ENCODE results near the gene KRT222. TPM values are rescaled to one million over a fixed set of nuclear protein-coding genes. Genes with fewer than 3 reads are reported as not detected.

The KRT222 gene
- total RNA-seq, 1 experiment from 2014 or later: not detected

DNA sequence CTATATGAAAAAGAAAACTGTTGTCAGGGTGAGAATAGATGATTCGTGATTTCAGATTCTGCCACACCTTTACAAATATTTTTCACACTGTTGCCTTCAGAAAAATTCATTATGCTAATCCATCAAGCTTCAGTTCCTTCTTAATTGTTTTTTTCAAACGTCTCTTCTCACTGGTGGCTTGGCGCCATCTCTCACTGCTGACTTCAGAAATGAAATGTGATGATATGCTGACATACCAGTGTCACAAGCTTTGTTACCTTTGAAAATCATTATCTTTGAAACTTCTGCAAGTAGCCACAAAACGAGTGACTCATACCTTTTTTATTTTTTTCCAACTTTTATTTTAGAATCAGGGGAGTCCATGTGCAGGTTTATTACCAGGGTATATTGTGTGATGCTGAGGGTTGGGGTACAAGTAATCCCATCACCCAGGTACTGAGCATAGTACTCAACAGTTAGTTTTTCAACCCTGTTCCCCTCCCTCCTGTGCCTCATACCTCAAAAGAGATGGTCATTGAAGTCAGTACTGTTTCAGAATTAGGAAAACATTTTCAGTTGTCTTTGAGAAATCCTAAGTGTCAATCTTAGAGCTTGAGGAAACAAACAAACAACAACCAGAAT is 14.0 kb upstream of the KRT222 start:
- Histone ChIP-seq H3K27me3 (ENCODE audit: low read length) (no peaks in the 10 kb centered on the region), H3K27ac (ENCODE audit: low read length) (no peak overlapping the region), H3K9me2 (replicated peaks; ENCODE audit: insufficient read depth, low read length) (no peaks in the 10 kb centered on the region), H3K4me1 (ENCODE audit: low read length) (no peaks in the 10 kb centered on the region), H3K4me3 (ENCODE audit: low read length) (no peak overlapping the region), H3K4me2 (ENCODE audit: low read depth, low read length, poor library complexity, severe bottlenecking) (no peak overlapping the region), H3K79me2 (ENCODE audit: low read length) (no peaks in the 10 kb centered on the region), H3K9ac (ENCODE audit: low read length) (no peak overlapping the region), H3K9me3 (ENCODE audit: low read length) (no peaks in the 10 kb centered on the region), H2AFZ (ENCODE audit: low read length) (no peak overlapping the region), H4K20me1 (ENCODE audit: insufficient read depth, low read depth, low read length) (no peaks in the 10 kb centered on the region), H3K36me3 (ENCODE audit: insufficient read depth, low read length) (no peaks in the 10 kb centered on the region)
- no peak for DNase-seq

DNA sequence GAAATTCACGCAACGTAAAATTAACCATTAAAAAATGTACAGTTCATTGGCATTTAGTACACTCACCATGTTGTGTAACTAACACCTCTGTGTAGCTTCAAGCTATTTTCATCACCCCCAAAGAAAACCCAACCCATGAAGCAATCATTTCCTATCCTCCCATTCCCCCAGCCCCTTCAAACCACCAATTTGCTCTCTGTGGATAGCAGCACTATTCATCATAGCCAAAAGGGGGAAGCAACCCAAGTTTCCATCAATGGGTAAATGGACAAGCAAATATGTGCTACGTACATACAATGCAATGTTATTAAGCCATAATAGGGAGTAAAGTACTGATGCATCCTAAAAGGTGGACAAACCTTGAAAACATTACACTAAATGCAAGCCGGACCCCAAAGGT is 10.9 kb upstream of the KRT222 start:
- H3K9ac ChIP-seq (ENCODE audit: low read length): no peak overlapping the region
- H3K4me2 ChIP-seq (ENCODE audit: low read depth, low read length, poor library complexity, severe bottlenecking): no peak overlapping the region
- no peaks in the 10 kb centered on the region for H4K20me1 ChIP-seq (ENCODE audit: insufficient read depth, low read depth, low read length)
- H3K36me3 ChIP-seq (ENCODE audit: insufficient read depth, low read length): no peaks in the 10 kb centered on the region
- no peak overlapping the region for H3K4me3 ChIP-seq (ENCODE audit: low read length)
- H3K79me2 ChIP-seq (ENCODE audit: low read length): no peaks in the 10 kb centered on the region
- H3K9me3 ChIP-seq (ENCODE audit: low read length): no peaks in the 10 kb centered on the region
- H2AFZ ChIP-seq (ENCODE audit: low read length): no peak overlapping the region
- no peaks in the 10 kb centered on the region for H3K27me3 ChIP-seq (ENCODE audit: low read length)
- no peak for DNase-seq
- no peak overlapping the region for H3K27ac ChIP-seq (ENCODE audit: low read length)
- no peaks in the 10 kb centered on the region for H3K9me2 ChIP-seq (replicated peaks; ENCODE audit: insufficient read depth, low read length)
- H3K4me1 ChIP-seq (ENCODE audit: low read length): no peaks in the 10 kb centered on the region

- H3K4me1 ChIP-seq (ENCODE audit: low read length): no peaks in the 10 kb centered on the region
- no peaks in the 10 kb centered on the region for H3K27me3 ChIP-seq (ENCODE audit: low read length)
- H3K4me2 ChIP-seq (ENCODE audit: low read depth, low read length, poor library complexity, severe bottlenecking): no peak overlapping the region
- H3K9ac ChIP-seq (ENCODE audit: low read length): no peak overlapping the region
- no peaks in the 10 kb centered on the region for H3K79me2 ChIP-seq (ENCODE audit: low read length)
- no peak for DNase-seq
- no peak overlapping the region for H3K4me3 ChIP-seq (ENCODE audit: low read length)
- H4K20me1 ChIP-seq (ENCODE audit: insufficient read depth, low read depth, low read length): no peaks in the 10 kb centered on the region
- H3K36me3 ChIP-seq (ENCODE audit: insufficient read depth, low read length): no peaks in the 10 kb centered on the region
- H2AFZ ChIP-seq (ENCODE audit: low read length): no peak overlapping the region
- H3K9me3 ChIP-seq (ENCODE audit: low read length): no peaks in the 10 kb centered on the region
- no peak overlapping the region for H3K27ac ChIP-seq (ENCODE audit: low read length)
- no peaks in the 10 kb centered on the region for H3K9me2 ChIP-seq (replicated peaks; ENCODE audit: insufficient read depth, low read length)
Measured at GRCh38 chr17:40672654-40673053, 7.7 kb upstream of the KRT222 start.

DNA sequence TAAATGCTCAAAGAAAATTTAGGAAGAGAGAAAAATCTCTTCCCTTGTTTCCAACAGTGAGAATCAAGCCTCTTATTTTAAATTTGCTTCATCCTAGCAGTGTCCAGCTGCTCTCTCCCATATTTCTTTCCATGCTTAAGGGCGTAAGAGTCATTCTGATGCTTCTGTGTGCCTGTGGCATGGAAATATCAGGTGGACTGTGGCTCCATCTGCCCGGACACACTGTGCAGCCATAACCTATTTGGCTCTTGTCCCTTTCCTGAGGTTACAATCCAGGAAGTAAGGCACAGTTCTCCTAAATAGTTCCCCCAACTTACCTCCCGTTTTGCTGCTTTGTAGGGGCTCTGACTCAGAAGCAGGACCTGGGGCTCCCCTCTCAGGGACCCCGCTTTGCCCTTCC is 6.3 kb upstream of the KRT222 start:
- Histone ChIP-seq H3K9me2 (replicated peaks; ENCODE audit: insufficient read depth, low read length) (no peaks in the 10 kb centered on the region), H3K4me1 (ENCODE audit: low read length) (no peaks in the 10 kb centered on the region), H3K27me3 (ENCODE audit: low read length) (no peaks in the 10 kb centered on the region), H3K4me2 (ENCODE audit: low read depth, low read length, poor library complexity, severe bottlenecking) (no peak overlapping the region), H3K27ac (ENCODE audit: low read length) (no peak overlapping the region), H3K9me3 (ENCODE audit: low read length) (no peaks in the 10 kb centered on the region), H3K9ac (ENCODE audit: low read length) (no peak overlapping the region), H2AFZ (ENCODE audit: low read length) (no peak overlapping the region), H3K4me3 (ENCODE audit: low read length) (no peak overlapping the region), H4K20me1 (ENCODE audit: insufficient read depth, low read depth, low read length) (no peaks in the 10 kb centered on the region), H3K36me3 (ENCODE audit: insufficient read depth, low read length) (no peaks in the 10 kb centered on the region), H3K79me2 (ENCODE audit: low read length) (no peaks in the 10 kb centered on the region)
- no peak for DNase-seq

DNA sequence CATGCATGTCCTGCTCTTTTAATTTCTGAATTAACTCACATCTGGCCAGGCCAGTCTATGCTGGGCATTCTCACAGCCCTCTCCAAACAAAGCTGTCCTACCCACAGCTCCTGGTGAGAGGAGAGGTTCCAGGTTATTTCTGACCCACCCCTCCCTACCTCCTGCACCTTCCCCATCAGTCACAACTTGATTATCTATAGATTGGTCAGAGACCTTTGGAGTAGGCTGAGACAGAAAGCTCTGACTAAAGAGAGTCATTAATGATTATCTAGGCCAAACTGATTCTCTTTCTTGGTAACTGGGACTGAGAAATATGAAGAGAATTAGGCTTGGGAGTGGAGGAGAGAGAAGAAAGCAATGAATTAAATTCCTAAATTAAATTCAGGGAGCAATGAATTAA is 1.4 kb upstream of the KRT222 start:
- Histone ChIP-seq H3K9ac (ENCODE audit: low read length) (no peak overlapping the region), H2AFZ (ENCODE audit: low read length) (no peak overlapping the region), H3K4me1 (ENCODE audit: low read length) (no peaks in the 10 kb centered on the region), H3K9me2 (replicated peaks; ENCODE audit: insufficient read depth, low read length) (no peaks in the 10 kb centered on the region), H4K20me1 (ENCODE audit: insufficient read depth, low read depth, low read length) (no peaks in the 10 kb centered on the region), H3K9me3 (ENCODE audit: low read length) (no peaks in the 10 kb centered on the region), H3K79me2 (ENCODE audit: low read length) (no peaks in the 10 kb centered on the region), H3K4me2 (ENCODE audit: low read depth, low read length, poor library complexity, severe bottlenecking) (no peak overlapping the region), H3K4me3 (ENCODE audit: low read length) (no peak overlapping the region), H3K27me3 (ENCODE audit: low read length) (0 out of 2 replicates have a peak, but pooled peaks cover 2% of the 10 kb centered on the region), H3K27ac (ENCODE audit: low read length) (no peak overlapping the region), H3K36me3 (ENCODE audit: insufficient read depth, low read length) (no peaks in the 10 kb centered on the region)
- DNase-seq: no peak

DNA sequence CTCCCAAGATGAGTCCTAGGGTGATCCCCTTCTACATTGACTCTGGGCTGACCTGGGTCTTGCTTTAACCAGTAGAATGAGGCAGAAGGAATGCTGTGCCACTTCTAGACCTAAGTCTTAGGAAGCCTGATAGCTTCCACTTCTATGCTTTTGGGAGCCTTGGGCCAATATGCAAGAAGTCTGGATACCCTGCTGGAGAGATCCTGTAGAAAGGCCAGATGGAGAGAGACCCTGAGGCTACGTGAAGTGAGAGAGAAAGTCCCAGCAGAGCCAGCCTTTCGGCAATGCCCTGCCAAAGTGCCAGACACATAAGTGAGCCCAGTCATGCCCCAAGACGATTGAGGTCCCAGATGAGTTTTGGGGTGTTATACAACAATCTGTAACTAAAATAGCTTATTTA is 1.7 kb downstream of the KRT222 start:
- H3K79me2 ChIP-seq (ENCODE audit: low read length): no peaks in the 10 kb centered on the region
- no peaks in the 10 kb centered on the region for H3K4me1 ChIP-seq (ENCODE audit: low read length)
- H2AFZ ChIP-seq (ENCODE audit: low read length): no peak overlapping the region
- no peaks in the 10 kb centered on the region for H3K9me3 ChIP-seq (ENCODE audit: low read length)
- H3K36me3 ChIP-seq (ENCODE audit: insufficient read depth, low read length): no peaks in the 10 kb centered on the region
- H3K9ac ChIP-seq (ENCODE audit: low read length): no peak overlapping the region
- DNase-seq: no peak
- H3K9me2 ChIP-seq (replicated peaks; ENCODE audit: insufficient read depth, low read length): no peaks in the 10 kb centered on the region
- 0 out of 2 replicates have a peak, but pooled peaks cover 2% of the 10 kb centered on the region for H3K27me3 ChIP-seq (ENCODE audit: low read length)
- H4K20me1 ChIP-seq (ENCODE audit: insufficient read depth, low read depth, low read length): no peaks in the 10 kb centered on the region
- no peak overlapping the region for H3K27ac ChIP-seq (ENCODE audit: low read length)
- H3K4me2 ChIP-seq (ENCODE audit: low read depth, low read length, poor library complexity, severe bottlenecking): no peak overlapping the region
- H3K4me3 ChIP-seq (ENCODE audit: low read length): no peak overlapping the region

GRCh38 chr17:40659911-40660310 is 5.1 kb downstream of the KRT222 start:
- Histone ChIP-seq H3K4me1 (ENCODE audit: low read length) (no peaks in the 10 kb centered on the region), H4K20me1 (ENCODE audit: insufficient read depth, low read depth, low read length) (no peaks in the 10 kb centered on the region), H3K36me3 (ENCODE audit: insufficient read depth, low read length) (no peaks in the 10 kb centered on the region), H3K27me3 (ENCODE audit: low read length) (no peaks in the 10 kb centered on the region), H3K9ac (ENCODE audit: low read length) (no peak overlapping the region), H3K9me3 (ENCODE audit: low read length) (no peaks in the 10 kb centered on the region), H3K27ac (ENCODE audit: low read length) (no peak overlapping the region), H3K9me2 (replicated peaks; ENCODE audit: insufficient read depth, low read length) (no peaks in the 10 kb centered on the region), H3K79me2 (ENCODE audit: low read length) (no peaks in the 10 kb centered on the region), H3K4me3 (ENCODE audit: low read length) (no peak overlapping the region), H3K4me2 (ENCODE audit: low read depth, low read length, poor library complexity, severe bottlenecking) (no peak overlapping the region), H2AFZ (ENCODE audit: low read length) (no peak overlapping the region)
- no peak for DNase-seq

DNA sequence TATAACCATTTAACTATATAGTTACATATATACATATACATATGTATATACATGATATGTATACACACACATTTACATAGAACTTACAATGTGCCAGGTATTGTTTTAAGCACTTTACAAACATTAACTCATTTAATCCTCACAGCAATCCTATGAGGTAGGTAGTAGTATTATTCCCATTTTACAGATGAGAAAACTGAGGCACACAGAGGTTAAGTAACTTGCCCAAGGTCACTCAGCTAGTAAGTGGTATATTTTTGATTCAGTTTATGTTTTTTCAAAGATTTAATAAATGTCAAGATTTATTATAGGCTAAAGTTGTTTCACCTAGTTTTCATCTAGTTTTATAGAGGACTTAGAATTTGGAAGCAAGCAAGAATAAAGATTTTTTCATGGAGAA is 6.6 kb downstream of the KRT222 start:
- H2AFZ ChIP-seq (ENCODE audit: low read length): no peak overlapping the region
- H3K79me2 ChIP-seq (ENCODE audit: low read length): no peaks in the 10 kb centered on the region
- no peaks in the 10 kb centered on the region for H3K9me2 ChIP-seq (replicated peaks; ENCODE audit: insufficient read depth, low read length)
- no peaks in the 10 kb centered on the region for H3K4me1 ChIP-seq (ENCODE audit: low read length)
- no peak for DNase-seq
- H3K4me3 ChIP-seq (ENCODE audit: low read length): no peak overlapping the region
- H3K27ac ChIP-seq (ENCODE audit: low read length): no peak overlapping the region
- H3K9me3 ChIP-seq (ENCODE audit: low read length): no peaks in the 10 kb centered on the region
- no peaks in the 10 kb centered on the region for H4K20me1 ChIP-seq (ENCODE audit: insufficient read depth, low read depth, low read length)
- no peak overlapping the region for H3K9ac ChIP-seq (ENCODE audit: low read length)
- no peak overlapping the region for H3K4me2 ChIP-seq (ENCODE audit: low read depth, low read length, poor library complexity, severe bottlenecking)
- H3K36me3 ChIP-seq (ENCODE audit: insufficient read depth, low read length): no peaks in the 10 kb centered on the region
- no peaks in the 10 kb centered on the region for H3K27me3 ChIP-seq (ENCODE audit: low read length)

DNA sequence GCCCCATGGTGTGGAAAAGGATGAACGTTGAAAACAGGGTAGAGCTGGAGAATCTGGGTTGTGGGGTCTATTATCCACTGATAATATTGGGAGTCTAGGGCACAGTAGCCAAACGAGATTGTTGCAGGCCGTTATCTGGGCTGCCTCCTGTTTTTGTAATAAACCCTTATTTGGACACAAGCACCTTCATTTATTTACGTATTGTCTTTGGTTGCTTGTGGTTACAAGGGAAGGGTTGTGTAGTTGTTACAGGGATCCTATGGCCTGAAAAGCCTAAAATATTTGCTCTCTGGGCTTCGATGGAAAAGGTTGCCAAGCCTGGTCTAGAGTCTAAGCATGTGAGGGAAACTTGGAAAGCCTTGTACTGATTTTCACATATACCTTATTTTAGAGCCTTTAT is 13.0 kb downstream of the KRT222 start:
- H4K20me1 ChIP-seq (ENCODE audit: insufficient read depth, low read depth, low read length): no peaks in the 10 kb centered on the region
- no peaks in the 10 kb centered on the region for H3K9me3 ChIP-seq (ENCODE audit: low read length)
- H2AFZ ChIP-seq (ENCODE audit: low read length): no peak overlapping the region
- no peaks in the 10 kb centered on the region for H3K27me3 ChIP-seq (ENCODE audit: low read length)
- H3K79me2 ChIP-seq (ENCODE audit: low read length): peaks cover 7% of the 10 kb centered on the region
- no peaks in the 10 kb centered on the region for H3K36me3 ChIP-seq (ENCODE audit: insufficient read depth, low read length)
- no peaks in the 10 kb centered on the region for H3K9me2 ChIP-seq (replicated peaks; ENCODE audit: insufficient read depth, low read length)
- no peak overlapping the region for H3K4me3 ChIP-seq (ENCODE audit: low read length)
- H3K4me2 ChIP-seq (ENCODE audit: low read depth, low read length, poor library complexity, severe bottlenecking): no peak overlapping the region
- no peak overlapping the region for H3K27ac ChIP-seq (ENCODE audit: low read length)
- no peak for DNase-seq
- no peak overlapping the region for H3K9ac ChIP-seq (ENCODE audit: low read length)
- H3K4me1 ChIP-seq (ENCODE audit: low read length): peaks cover 9% of the 10 kb centered on the region

Data from Karpas-422 (cell line).